ENCODE measurements around the gene GOSR2.

GRCh38 chr17:46984341-46984740 is 61.4 kb downstream of the GOSR2 start:
- TF ChIP-seq, protein P1, sequence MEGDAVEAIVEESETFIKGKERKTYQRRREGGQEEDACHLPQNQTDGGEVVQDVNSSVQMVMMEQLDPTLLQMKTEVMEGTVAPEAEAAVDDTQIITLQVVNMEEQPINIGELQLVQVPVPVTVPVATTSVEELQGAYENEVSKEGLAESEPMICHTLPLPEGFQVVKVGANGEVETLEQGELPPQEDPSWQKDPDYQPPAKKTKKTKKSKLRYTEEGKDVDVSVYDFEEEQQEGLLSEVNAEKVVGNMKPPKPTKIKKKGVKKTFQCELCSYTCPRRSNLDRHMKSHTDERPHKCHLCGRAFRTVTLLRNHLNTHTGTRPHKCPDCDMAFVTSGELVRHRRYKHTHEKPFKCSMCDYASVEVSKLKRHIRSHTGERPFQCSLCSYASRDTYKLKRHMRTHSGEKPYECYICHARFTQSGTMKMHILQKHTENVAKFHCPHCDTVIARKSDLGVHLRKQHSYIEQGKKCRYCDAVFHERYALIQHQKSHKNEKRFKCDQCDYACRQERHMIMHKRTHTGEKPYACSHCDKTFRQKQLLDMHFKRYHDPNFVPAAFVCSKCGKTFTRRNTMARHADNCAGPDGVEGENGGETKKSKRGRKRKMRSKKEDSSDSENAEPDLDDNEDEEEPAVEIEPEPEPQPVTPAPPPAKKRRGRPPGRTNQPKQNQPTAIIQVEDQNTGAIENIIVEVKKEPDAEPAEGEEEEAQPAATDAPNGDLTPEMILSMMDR (IDR thresholded peaks at IDR 0.05), result no peak
- TF ChIP-seq POLR2A (IDR thresholded peaks at IDR 0.05), result no peak
